K562 (cell line): Measurements from ENCODE around the gene RAI1. TPM values are rescaled to one million over a fixed set of nuclear protein-coding genes. Genes with fewer than 3 reads are reported as not detected.

ENCODE experiments used
- CC2D1A ChIP-seq: fragments of 450-650 bp; IDR thresholded peaks from 2 replicates; pipeline ENCODE4 v1.6.1; 2017; ENCODE audit warnings: mild to moderate bottlenecking
- DACH1 ChIP-seq: fragments of 450-650 bp; IDR thresholded peaks from 2 replicates; pipeline ENCODE4 v1.6.1; 2018; ENCODE audit not compliant: partially characterized antibody
- KLF6 ChIP-seq: fragments of 250-450 bp; sonication (Bioruptor Pico); IDR thresholded peaks from 2 replicates; pipeline ENCODE4 v1.4.0; 2020; ENCODE audit warnings: mild to moderate bottlenecking, moderate library complexity, borderline replicate concordance
- LEF1 ChIP-seq: fragments of 450-650 bp; IDR thresholded peaks from 2 replicates; pipeline ENCODE4 v1.6.1; 2016; ENCODE audit warnings: mild to moderate bottlenecking
- MAFG ChIP-seq: fragments of 450-650 bp; conservative IDR thresholded peaks from 2 replicates; pipeline ENCODE4 v1.6.1; 2016; ENCODE audit warnings: missing genetic modification characterization, missing compliant biosample characterization
- SIN3A ChIP-seq, 2 experiments: fragments of 150-350 bp in 1 of 2; IDR thresholded peaks; 2 replicates each; pipeline ENCODE4 v1.6.1; 2011 to 2016; ENCODE audit warnings: borderline replicate concordance in 2 of 2, low read depth in 2 of 2, low read length in 2 of 2, mild to moderate bottlenecking in 2 of 2, moderate library complexity in 2 of 2; ENCODE audit not compliant: control insufficient read depth in 1 of 2
- STAG1 ChIP-seq: sonication (generic); formaldehyde crosslinking; IDR thresholded peaks from 2 replicates; pipeline ENCODE4 v1.5.0; 2020; ENCODE audit warnings: missing genetic modification reagents, borderline replicate concordance
- TFE3 ChIP-seq: fragments of 450-650 bp; formaldehyde crosslinking; IDR thresholded peaks from 2 replicates; pipeline ENCODE4 v1.4.0; 2020; ENCODE audit warnings: mild to moderate bottlenecking, mixed read lengths
- TRIM28 ChIP-seq: fragments of 450-650 bp; IDR thresholded peaks from 2 replicates; pipeline ENCODE4 v1.6.1; 2017
- ZFP30 ChIP-seq: fragments of 250-450 bp; sonication (Bioruptor Pico); IDR thresholded peaks from 2 replicates; pipeline ENCODE4 v1.8.0; 2022; ENCODE audit warnings: moderate library complexity, mild to moderate bottlenecking, inconsistent platforms, borderline replicate concordance
- ZFP36 ChIP-seq: fragments of 150-350 bp; IDR thresholded peaks from 2 replicates; pipeline ENCODE4 v1.6.1; 2018; ENCODE audit warnings: low read length, low read depth; ENCODE audit not compliant: partially characterized antibody
- ZNF124 ChIP-seq: sonication (generic); formaldehyde crosslinking; IDR thresholded peaks from 2 replicates; pipeline ENCODE4 v1.8.1; 2022; ENCODE audit warnings: missing genetic modification reagents
- ZNF239 ChIP-seq: fragments of 250-450 bp; sonication (Bioruptor Pico); IDR thresholded peaks from 2 replicates; pipeline ENCODE4 v1.4.0; 2020; ENCODE audit warnings: mild to moderate bottlenecking
- ZNF398 ChIP-seq: fragments of 250-450 bp; sonication (Bioruptor Pico); IDR thresholded peaks from 2 replicates; pipeline ENCODE4 v1.8.0; 2021; ENCODE audit warnings: moderate library complexity, mild to moderate bottlenecking, inconsistent platforms
- polyA plus RNA-seq, 8 experiments: library from polyadenylated mRNA; depleted of rRNA in 4 of 8; stranded (reverse) in 5 of 8; unstranded in 3 of 8; fragments of >200 nt; fragmentation: Nextera tagmentation in 2 of 8; fragmentation: Illumina TruSeq in 1 of 8; extraction: Ambion mirVana in 2 of 8; extraction: Trizol in 1 of 8; gene quantifications; 2 replicates each; pipeline versions ENCODE4 v1.2.1 to v1.2.3, GENCODE V29; 2011 to 2014; ENCODE audit warnings: inconsistent platforms in 1 of 8, missing spikeins in 1 of 8
- total RNA-seq, 7 experiments: library from RNA; depleted of rRNA in 6 of 7; stranded (reverse); fragments of >200 nt in 6 of 7; fragmentation: Illumina TruSeq in 2 of 7; extraction: Trizol in 2 of 7; gene quantifications; 2 replicates each; pipeline versions ENCODE4 v1.2.1 to v1.2.3, GENCODE V29; 2011 to 2021; ENCODE audit warnings: low replicate concordance in 1 of 7
- TF ChIP-seq, protein P1 (sequence below): sonication (generic); formaldehyde crosslinking; IDR thresholded peaks from 2 replicates; pipeline ENCODE4 v1.8.0; 2022; ENCODE audit warnings: mild to moderate bottlenecking, missing genetic modification reagents
- TF ChIP-seq, protein P2 (sequence below), 2 experiments: fragments of 450-650 bp; formaldehyde crosslinking in 1 of 2; IDR thresholded peaks; 2 replicates each; pipeline versions ENCODE4 v1.4.0 to v1.6.1; 2014 to 2020; ENCODE audit warnings: mild to moderate bottlenecking in 2 of 2, borderline replicate concordance in 1 of 2, low read depth in 1 of 2

RAI1 gene
- total and polyA plus RNA-seq, 9 of the 15 experiments (the other 6 are each of a cell fraction or from before 2014, with no cell fraction given): 0.68 to 19.9 (median 5.5) TPM

DNA sequence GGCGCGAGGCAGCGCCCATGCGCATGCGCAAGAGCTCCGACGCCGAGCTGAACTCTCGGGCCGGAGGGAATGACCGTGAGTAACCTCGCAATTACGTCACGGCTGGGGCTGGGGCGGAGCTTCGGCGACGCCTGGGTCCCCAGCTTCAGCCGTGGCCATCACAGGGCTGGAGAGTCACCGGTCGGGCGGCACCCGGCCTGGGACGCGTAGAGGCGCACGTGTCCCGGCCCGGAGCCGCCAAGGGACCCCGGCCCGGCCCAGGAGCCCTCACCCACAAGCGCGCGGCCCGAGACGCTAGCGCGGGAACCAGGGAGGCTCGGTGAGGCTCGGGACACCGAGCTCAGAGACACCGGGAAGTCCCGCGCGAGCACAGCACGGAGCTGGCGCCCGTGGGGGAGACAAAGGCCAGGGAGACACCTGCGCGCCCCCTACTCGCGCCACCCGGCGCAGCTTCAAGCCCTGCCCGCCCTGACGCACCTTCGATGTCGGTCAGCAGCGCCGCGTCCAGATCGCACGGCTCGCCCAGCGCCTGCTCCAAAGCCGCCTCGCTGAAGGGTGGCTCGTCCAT, 155.1 kb downstream of the RAI1 start (continued):
- TF ChIP-seq SIN3A (IDR thresholded peaks at IDR 0.05; ENCODE audit: borderline replicate concordance in 2 of 2, control insufficient read depth in 1 of 2, low read depth in 2 of 2, low read length in 2 of 2) (peak in 1 of 2 experiments; percentile 62; a peak in 1 of 4 replicates), ZNF398 (no peak), ZFP36 (peak; percentile 96), DACH1 (no peak), LEF1 (no peak), ZNF239 (no peak), TFE3 (CRISPR knock-in tag) (no peak), KLF6 (CRISPR knock-in tag) (no peak), MAFG (tag) (no peak), TRIM28 (no peak), ZFP30 (no peak), STAG1 (CRISPR knock-in tag) (no peak), CC2D1A (no peak), ZNF124 (CRISPR knock-in tag) (no peak)
- TF ChIP-seq, protein P1, sequence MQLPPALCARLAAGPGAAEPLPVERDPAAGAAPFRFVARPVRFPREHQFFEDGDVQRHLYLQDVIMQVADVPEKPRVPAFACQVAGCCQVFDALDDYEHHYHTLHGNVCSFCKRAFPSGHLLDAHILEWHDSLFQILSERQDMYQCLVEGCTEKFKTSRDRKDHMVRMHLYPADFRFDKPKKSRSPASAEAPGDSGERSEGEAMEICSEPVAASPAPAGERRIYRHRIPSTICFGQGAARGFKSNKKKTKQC (CRISPR knock-in tag): no peak
- TF ChIP-seq, protein P2, sequence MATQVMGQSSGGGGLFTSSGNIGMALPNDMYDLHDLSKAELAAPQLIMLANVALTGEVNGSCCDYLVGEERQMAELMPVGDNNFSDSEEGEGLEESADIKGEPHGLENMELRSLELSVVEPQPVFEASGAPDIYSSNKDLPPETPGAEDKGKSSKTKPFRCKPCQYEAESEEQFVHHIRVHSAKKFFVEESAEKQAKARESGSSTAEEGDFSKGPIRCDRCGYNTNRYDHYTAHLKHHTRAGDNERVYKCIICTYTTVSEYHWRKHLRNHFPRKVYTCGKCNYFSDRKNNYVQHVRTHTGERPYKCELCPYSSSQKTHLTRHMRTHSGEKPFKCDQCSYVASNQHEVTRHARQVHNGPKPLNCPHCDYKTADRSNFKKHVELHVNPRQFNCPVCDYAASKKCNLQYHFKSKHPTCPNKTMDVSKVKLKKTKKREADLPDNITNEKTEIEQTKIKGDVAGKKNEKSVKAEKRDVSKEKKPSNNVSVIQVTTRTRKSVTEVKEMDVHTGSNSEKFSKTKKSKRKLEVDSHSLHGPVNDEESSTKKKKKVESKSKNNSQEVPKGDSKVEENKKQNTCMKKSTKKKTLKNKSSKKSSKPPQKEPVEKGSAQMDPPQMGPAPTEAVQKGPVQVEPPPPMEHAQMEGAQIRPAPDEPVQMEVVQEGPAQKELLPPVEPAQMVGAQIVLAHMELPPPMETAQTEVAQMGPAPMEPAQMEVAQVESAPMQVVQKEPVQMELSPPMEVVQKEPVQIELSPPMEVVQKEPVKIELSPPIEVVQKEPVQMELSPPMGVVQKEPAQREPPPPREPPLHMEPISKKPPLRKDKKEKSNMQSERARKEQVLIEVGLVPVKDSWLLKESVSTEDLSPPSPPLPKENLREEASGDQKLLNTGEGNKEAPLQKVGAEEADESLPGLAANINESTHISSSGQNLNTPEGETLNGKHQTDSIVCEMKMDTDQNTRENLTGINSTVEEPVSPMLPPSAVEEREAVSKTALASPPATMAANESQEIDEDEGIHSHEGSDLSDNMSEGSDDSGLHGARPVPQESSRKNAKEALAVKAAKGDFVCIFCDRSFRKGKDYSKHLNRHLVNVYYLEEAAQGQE (IDR thresholded peaks at IDR 0.05; ENCODE audit: borderline replicate concordance): no peak
- TF ChIP-seq, protein P2 (CRISPR knock-in tag; IDR thresholded peaks at IDR 0.05; ENCODE audit: low read depth): peak; percentile 44; the same call in 1 of the 2 replicates
